HCT116 (cell line): Measurements from ENCODE around the gene TAMM41.

ENCODE experiments used
- CBX3 ChIP-seq: IDR thresholded peaks from 2 replicates; pipeline ENCODE4 v1.6.1; 2012; ENCODE audit warnings: low read depth
- CTCF ChIP-seq, 3 experiments: fragments of 200-600 bp in 1 of 3; sonication (generic) in 1 of 3; IDR thresholded peaks in 2 of 3; conservative IDR thresholded peaks in 1 of 3; 2 replicates each; pipeline ENCODE4 v1.5.1; 2012 to 2017; ENCODE audit warnings: low read depth in 2 of 3, low read length in 2 of 3, antibody characterized with exemption in 1 of 3, borderline replicate concordance in 1 of 3, control low read depth in 1 of 3, mild to moderate bottlenecking in 1 of 3, mixed read lengths in 1 of 3, mixed run types in 1 of 3, moderate library complexity in 1 of 3; ENCODE audit not compliant: insufficient read depth in 1 of 3
- EGR1 ChIP-seq: IDR thresholded peaks from 2 replicates; pipeline ENCODE4 v1.6.1; 2012; ENCODE audit warnings: low read depth
- POLR2A ChIP-seq: IDR thresholded peaks from 2 replicates; pipeline ENCODE4 v1.7.0; 2011; ENCODE audit warnings: borderline replicate concordance; ENCODE audit not compliant: insufficient read depth, insufficient read length; ENCODE audit errors: extremely low read depth
- POLR2AphosphoS5 ChIP-seq: IDR thresholded peaks from 2 replicates; pipeline ENCODE4 v1.6.1; 2011; ENCODE audit warnings: mild to moderate bottlenecking, low read depth, low read length, moderate library complexity
- REST ChIP-seq: IDR thresholded peaks from 2 replicates; pipeline ENCODE4 v1.6.1; 2012; ENCODE audit warnings: low read depth
- SP1 ChIP-seq: IDR thresholded peaks from 2 replicates; pipeline ENCODE4 v1.6.1; 2012; ENCODE audit warnings: low read depth
- YY1 ChIP-seq: IDR thresholded peaks from 2 replicates; pipeline ENCODE4 v1.6.1; 2011; ENCODE audit warnings: low read length, low read depth, moderate library complexity, mild to moderate bottlenecking; ENCODE audit not compliant: insufficient replicate concordance; ENCODE audit errors: extremely low read depth
- ZNF274 ChIP-seq: fragments of 200-500 bp; sonication (Bioruptor generic); IDR thresholded peaks from 2 replicates; pipeline ENCODE4 v1.6.1; 2014; ENCODE audit warnings: mild to moderate bottlenecking, low read depth, low read length, inconsistent platforms

GRCh38 chr3:11757441-11757875, 89.2 kb downstream of the TAMM41 start:
- no peak for TF ChIP-seq EGR1
- no peak for TF ChIP-seq CBX3
- TF ChIP-seq CTCF (IDR thresholded peaks at IDR 0.05 in 2 of 3, conservative IDR thresholded peaks at IDR 0.05 in 1 of 3; ENCODE audit: borderline replicate concordance in 1 of 3, insufficient read depth in 1 of 3, low read depth in 2 of 3, low read length in 2 of 3) = no peak
- no peak for TF ChIP-seq POLR2A
- TF ChIP-seq ZNF274 = no peak
- no peak for TF ChIP-seq YY1
- TF ChIP-seq SP1 = no peak
- TF ChIP-seq POLR2AphosphoS5 = no peak
- no peak for TF ChIP-seq REST
